Activated CD4-positive, alpha-beta T cell treated with anti-CD3 and anti-CD28 coated beads, Interleukin-2, Interleukin-6, amounts not matched to agents 100 ng/mL and 50 ng/mL, durations not matched to agents 16 hours and 8 hours (primary cell): Measurements from ENCODE around the gene VEZF1.

ENCODE experiments used
- DNase-seq: peaks from one replicate; pipeline ENCODE4 v3.0.0-alpha.2; 2020

The VEZF1 gene

GRCh38 chr17:57948555-57949420 is 39.3 kb downstream of the VEZF1 start:
- peak; percentile 12 for DNase-seq

GRCh38 chr17:57948169-57948554 is 39.9 kb downstream of the VEZF1 start:
- DNase-seq: no peak

GRCh38 chr17:57947369-57947768 is 40.7 kb downstream of the VEZF1 start:
- DNase-seq: no peak

GRCh38 chr17:57946798-57947358 is 41.2 kb downstream of the VEZF1 start:
- peak; percentile 71 for DNase-seq

- DNase-seq: no peak
These were observed 41.9 kb downstream of the VEZF1 start for GRCh38 chr17:57945996-57946797.

GRCh38 chr17:57944908-57945307 is 43.1 kb downstream of the VEZF1 start:
- DNase-seq: no peak

GRCh38 chr17:57943645-57944044 is 44.4 kb downstream of the VEZF1 start:
- DNase-seq: no peak

- DNase-seq: no peak
These were observed 44.9 kb downstream of the VEZF1 start for GRCh38 chr17:57943140-57943539.

- DNase-seq: no peak
These were observed 46.4 kb downstream of the VEZF1 start for GRCh38 chr17:57941384-57942370.

GRCh38 chr17:57940653-57941329 is 47.3 kb downstream of the VEZF1 start:
- DNase-seq: no peak

GRCh38 chr17:57940231-57940630 is 47.8 kb downstream of the VEZF1 start:
- no peak for DNase-seq

GRCh38 chr17:57939797-57940196 is 48.3 kb downstream of the VEZF1 start:
- no peak for DNase-seq

GRCh38 chr17:57938061-57938502 is 50.0 kb downstream of the VEZF1 start:
- no peak for DNase-seq

- DNase-seq: no peak
These were observed 50.6 kb downstream of the VEZF1 start for GRCh38 chr17:57937492-57937891.

GRCh38 chr17:57935833-57936807 is 51.9 kb downstream of the VEZF1 start:
- DNase-seq: no peak

GRCh38 chr17:57931488-57932137 is 56.4 kb downstream of the VEZF1 start:
- no peak for DNase-seq

- no peak for DNase-seq
These were observed 57.8 kb downstream of the VEZF1 start for GRCh38 chr17:57930239-57930638.

GRCh38 chr17:57929386-57929785 is 58.7 kb downstream of the VEZF1 start:
- DNase-seq: no peak

GRCh38 chr17:57928928-57929327 is 59.1 kb downstream of the VEZF1 start:
- no peak for DNase-seq
